ENCODE results near the gene RASGRP4.

Gene RASGRP4

GRCh38 chr19:38389101-38389925 is 36.7 kb downstream of the RASGRP4 start (continued):
- TF ChIP-seq ZNF398 (tag by site-specific recombination; IDR thresholded peaks at IDR 0.05): peak; percentile 39; the same call in 1 of the 2 replicates
- no peak for TF ChIP-seq ZNF561 (tag by site-specific recombination; IDR thresholded peaks at IDR 0.05; ENCODE audit: borderline replicate concordance)
- TF ChIP-seq ZFP3 (tag by site-specific recombination; IDR thresholded peaks at IDR 0.05; ENCODE audit: low read depth): no peak
- no peak for TF ChIP-seq ZNF670 (tag by site-specific recombination; IDR thresholded peaks at IDR 0.05; ENCODE audit: low read depth)
- no peak for TF ChIP-seq ZNF792 (tag by site-specific recombination; IDR thresholded peaks at IDR 0.05)
- TF ChIP-seq ZNF610 (tag by site-specific recombination; IDR thresholded peaks at IDR 0.05; ENCODE audit: borderline replicate concordance): 0 out of 2 replicates have a peak, but pooled peaks have one; percentile 43
- peak; percentile 59; the same call in 1 of the 2 replicates for TF ChIP-seq ZBTB48 (tag by site-specific recombination; IDR thresholded peaks at IDR 0.05)
- no peak for TF ChIP-seq ZNF692 (tag by site-specific recombination; IDR thresholded peaks at IDR 0.05)
- TF ChIP-seq ZSCAN16 (tag by site-specific recombination; IDR thresholded peaks at IDR 0.05): no peak
- TF ChIP-seq ZBTB10 (tag by site-specific recombination; IDR thresholded peaks at IDR 0.05): peak; percentile 88
- TF ChIP-seq ZNF362 (tag by site-specific recombination; IDR thresholded peaks at IDR 0.05): no peak
- TF ChIP-seq ZBTB6 (tag by site-specific recombination; IDR thresholded peaks at IDR 0.05): no peak
- no peak for TF ChIP-seq ZNF791 (tag by site-specific recombination; IDR thresholded peaks at IDR 0.05)
- TF ChIP-seq ZNF223 (tag by site-specific recombination; IDR thresholded peaks at IDR 0.05): no peak
- no peak for TF ChIP-seq ZNF354C (tag by site-specific recombination; IDR thresholded peaks at IDR 0.05; ENCODE audit: borderline replicate concordance, low read depth)
- TF ChIP-seq ZSCAN4 (tag by site-specific recombination; IDR thresholded peaks at IDR 0.05): no peak
- TF ChIP-seq ZNF221 (tag by site-specific recombination; IDR thresholded peaks at IDR 0.05; ENCODE audit: borderline replicate concordance): no peak
- peak; percentile 42; the same call in 1 of the 2 replicates for TF ChIP-seq SP3 (tag by site-specific recombination; IDR thresholded peaks at IDR 0.05)
- TF ChIP-seq PATZ1 (tag by site-specific recombination; IDR thresholded peaks at IDR 0.05): peak; percentile 70; the same call in 1 of the 2 replicates
- no peak for TF ChIP-seq ZNF366 (tag by site-specific recombination; conservative IDR thresholded peaks at IDR 0.05)
- TF ChIP-seq ZBTB17 (tag by site-specific recombination; IDR thresholded peaks at IDR 0.05): no peak
- TF ChIP-seq ZNF707 (tag by site-specific recombination; IDR thresholded peaks at IDR 0.05): no peak
